ENCODE data around the gene DNAH3.

GRCh38 chr16:20948444-20948843 lies 202.2 kb downstream of the DNAH3 start:
- TF ChIP-seq EZH2 (optimal IDR thresholded peaks at IDR 0.05; ENCODE audit: low read depth, low read length) (no peak), CTCF (IDR thresholded peaks at IDR 0.05; ENCODE audit: low read length) (no peak), EZH2phosphoT487 (IDR thresholded peaks at IDR 0.05; ENCODE audit: low read length) (no peak)
